ENCODE results near the gene IL1RL2. TPM values are rescaled to one million over a fixed set of nuclear protein-coding genes. Genes with fewer than 3 reads are reported as not detected.

Gene IL1RL2
- total RNA-seq (1 to 10 TPM in 1 of 2 donors, under 1 TPM in 1; 0.98 to 1.3 TPM), polyA plus RNA-seq (1 to 10 TPM; 1.3 to 2.0 TPM)

- no peak for DNase-seq (ENCODE audit: low spot score)
- no peaks in the 10 kb centered on the region for H3K9me3 ChIP-seq (ENCODE audit: control insufficient read depth in 4 of 4, low read length in 3 of 4)
- WGBS: 29% methylated on average over 36 of the region's 36 CpGs
- peak within 1 kb of the TSS; percentile 88 to 91 for H3K27ac ChIP-seq (ENCODE audit: low read depth in 1 of 2, low read length in 2 of 2)
- H3K36me3 ChIP-seq (ENCODE audit: control insufficient read depth in 4 of 4, insufficient read depth in 3 of 4, low read depth in 1 of 4, low read length in 3 of 4): no peaks in the 10 kb centered on the region
- peak within 1 kb of the TSS; percentile 58 to 74 for H3K9ac ChIP-seq (ENCODE audit: low read depth in 1 of 2, low read length in 2 of 2)
- TF ChIP-seq CTCF (IDR thresholded peaks at IDR 0.05; ENCODE audit: low read depth, low read length, missing input control) (no peak), EGR1 (IDR thresholded peaks at IDR 0.05; ENCODE audit: low read depth in 2 of 2) (peak in 1 of 2 donors; percentile 40), JUND (IDR thresholded peaks at IDR 0.05) (peak in 1 of 2 donors; percentile 50), ZBTB33 (IDR thresholded peaks at IDR 0.05) (no peak), MAX (IDR thresholded peaks at IDR 0.05) (no peak), RAD21 (IDR thresholded peaks at IDR 0.05) (no peak), HNF4G (IDR thresholded peaks at IDR 0.05) (no peak)
- H3K4me3 ChIP-seq (ENCODE audit: low read depth in 1 of 3, low read length in 3 of 3): peak within 1 kb of the TSS; percentile 55 to 75 (median 75)
- H3K4me1 ChIP-seq (ENCODE audit: control insufficient read depth in 4 of 4, insufficient read depth in 4 of 4, low read length in 3 of 4): peaks cover 1 to 19% (median 5%) of the 10 kb centered on the region in 4 donors
- H3K27me3 ChIP-seq (ENCODE audit: control insufficient read depth in 4 of 4, insufficient read depth in 4 of 4, low read length in 3 of 4): no peaks in the 10 kb centered on the region
These were observed at the start of gene IL1RL2 for GRCh38 chr2:102186791-102187495. TSS of gene IL1RL2 (plus strand) at chr2:102187023. CDS start at chr2:102187868, 845 bp downstream.

GRCh38 chr2:102137138-102137537, 49.7 kb upstream of the IL1RL2 start:
- WGBS: 95% methylated on average over 2 of the region's 2 CpGs
- no peak for DNase-seq (ENCODE audit: low spot score)
- TF ChIP-seq GABPA (IDR thresholded peaks at IDR 0.05 in 1 of 2, conservative IDR thresholded peaks at IDR 0.05 in 1 of 2) (no peak), ATF3 (IDR thresholded peaks at IDR 0.05) (no peak), FOXA2 (IDR thresholded peaks at IDR 0.05) (no peak), YY1 (IDR thresholded peaks at IDR 0.05) (no peak), HNF4G (IDR thresholded peaks at IDR 0.05) (no peak), RAD21 (IDR thresholded peaks at IDR 0.05) (no peak), NR2F2 (IDR thresholded peaks at IDR 0.05) (no peak), TAF1 (conservative IDR thresholded peaks at IDR 0.05) (no peak)
- Histone ChIP-seq H3K4me1 (ENCODE audit: control insufficient read depth in 4 of 4, insufficient read depth in 4 of 4, low read length in 3 of 4) (peaks cover 3 to 14% (median 4%) of the 10 kb centered on the region in 4 donors), H3K27me3 (ENCODE audit: control insufficient read depth in 4 of 4, insufficient read depth in 4 of 4, low read length in 3 of 4) (no peaks in the 10 kb centered on the region), H3K27ac (ENCODE audit: low read depth in 1 of 2, low read length in 2 of 2) (no peak overlapping the region), H3K36me3 (ENCODE audit: control insufficient read depth in 4 of 4, insufficient read depth in 3 of 4, low read depth in 1 of 4, low read length in 3 of 4) (peaks cover 0 to 3% (median 0%) of the 10 kb centered on the region in 4 donors), H3K9me3 (ENCODE audit: control insufficient read depth in 4 of 4, low read length in 3 of 4) (no peaks in the 10 kb centered on the region), H3K4me3 (ENCODE audit: low read depth in 1 of 3, low read length in 3 of 3) (no peak overlapping the region), H3K9ac (ENCODE audit: low read depth in 1 of 2, low read length in 2 of 2) (no peak overlapping the region)

- no peak overlapping the region for H3K9ac ChIP-seq (ENCODE audit: low read depth in 1 of 2, low read length in 2 of 2)
- no peaks in the 10 kb centered on the region for H3K27me3 ChIP-seq (ENCODE audit: control insufficient read depth in 4 of 4, insufficient read depth in 4 of 4, low read length in 3 of 4)
- no peak overlapping the region for H3K4me3 ChIP-seq (ENCODE audit: low read depth in 1 of 3, low read length in 3 of 3)
- no peaks in the 10 kb centered on the region for H3K9me3 ChIP-seq (ENCODE audit: control insufficient read depth in 4 of 4, low read length in 3 of 4)
- peaks cover 3 to 19% (median 5%) of the 10 kb centered on the region in 4 donors for H3K4me1 ChIP-seq (ENCODE audit: control insufficient read depth in 4 of 4, insufficient read depth in 4 of 4, low read length in 3 of 4)
- WGBS: 73% methylated on average over 4 of the region's 4 CpGs
- TF ChIP-seq SP1 (IDR thresholded peaks at IDR 0.05): no peak
- no peak for TF ChIP-seq HNF4A (conservative IDR thresholded peaks at IDR 0.05)
- no peak for TF ChIP-seq ZBTB33 (IDR thresholded peaks at IDR 0.05)
- TF ChIP-seq HNF4G (IDR thresholded peaks at IDR 0.05): no peak
- no peak for TF ChIP-seq RAD21 (IDR thresholded peaks at IDR 0.05)
- H3K36me3 ChIP-seq (ENCODE audit: control insufficient read depth in 4 of 4, insufficient read depth in 3 of 4, low read depth in 1 of 4, low read length in 3 of 4): peaks cover 0 to 3% (median 0%) of the 10 kb centered on the region in 4 donors
- no peak for DNase-seq (ENCODE audit: low spot score)
- H3K27ac ChIP-seq (ENCODE audit: low read depth in 1 of 2, low read length in 2 of 2): no peak overlapping the region
These were observed 48.5 kb upstream of the IL1RL2 start for GRCh38 chr2:102138331-102138730.
